GM21367 (cell line): Measurements from ENCODE around the gene FGF22.
"Not testable (repeated sequence)": the region's sequence is repeated elsewhere in the genome, so short reads cannot be mapped to it uniquely, and the experiment has no call there.

ENCODE experiments used
- ATAC-seq: cut with Tn5 transposase; IDR thresholded peaks from one replicate; pipeline ENCODE4 v1.9.1; 2021; ENCODE audit not compliant: unreplicated experiment

FGF22 gene

GRCh38 chr19:620166-620862, 19.4 kb upstream of the FGF22 start:
- ATAC-seq: no peak

DNA sequence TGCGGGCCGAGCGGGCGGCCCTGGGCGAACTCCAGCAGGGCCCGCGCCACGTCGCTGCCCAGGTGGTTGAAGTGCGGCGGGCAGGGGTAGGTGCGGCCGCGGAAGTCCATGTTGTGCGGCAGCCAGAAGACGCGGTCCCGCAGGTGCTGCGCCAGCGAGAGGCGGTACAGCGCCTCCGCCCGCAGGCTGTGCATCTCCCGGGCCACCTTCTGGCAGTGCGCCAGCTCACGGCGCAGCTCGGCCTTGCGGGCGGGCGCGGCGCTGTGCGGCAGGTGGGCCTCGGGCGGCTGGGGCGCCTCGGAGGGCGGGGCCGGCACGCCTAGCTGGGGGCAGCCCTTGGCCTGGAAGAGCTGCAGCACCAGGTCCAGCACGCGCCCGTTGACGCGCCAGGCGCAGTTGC, 18.5 kb upstream of the FGF22 start:
- ATAC-seq: not testable (repeated sequence)

- no peak for ATAC-seq
These were observed 17.9 kb upstream of the FGF22 start for GRCh38 chr19:621819-622218.

GRCh38 chr19:622666-623065, 17.0 kb upstream of the FGF22 start:
- ATAC-seq: no peak

GRCh38 chr19:623175-623916, 16.3 kb upstream of the FGF22 start:
- ATAC-seq: no peak

DNA sequence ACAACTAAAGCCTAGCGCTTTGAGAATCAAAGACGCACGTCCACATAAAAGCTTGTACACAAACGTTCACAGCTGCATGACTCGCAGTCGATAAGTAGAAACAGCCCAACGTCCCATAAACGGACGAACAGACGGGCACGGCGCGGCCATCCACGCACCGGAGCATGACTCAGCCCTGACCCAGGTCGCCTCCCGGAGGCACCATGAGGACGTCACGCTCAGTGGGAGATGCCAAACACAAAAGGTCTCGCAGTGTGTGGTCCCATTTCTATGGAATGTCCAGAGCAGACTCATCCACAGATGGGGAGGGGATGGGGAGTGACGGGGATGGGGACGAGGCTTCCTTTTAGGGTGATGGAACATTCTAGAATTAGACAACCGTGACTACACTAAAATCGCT, 15.7 kb upstream of the FGF22 start:
- ATAC-seq: no peak

DNA sequence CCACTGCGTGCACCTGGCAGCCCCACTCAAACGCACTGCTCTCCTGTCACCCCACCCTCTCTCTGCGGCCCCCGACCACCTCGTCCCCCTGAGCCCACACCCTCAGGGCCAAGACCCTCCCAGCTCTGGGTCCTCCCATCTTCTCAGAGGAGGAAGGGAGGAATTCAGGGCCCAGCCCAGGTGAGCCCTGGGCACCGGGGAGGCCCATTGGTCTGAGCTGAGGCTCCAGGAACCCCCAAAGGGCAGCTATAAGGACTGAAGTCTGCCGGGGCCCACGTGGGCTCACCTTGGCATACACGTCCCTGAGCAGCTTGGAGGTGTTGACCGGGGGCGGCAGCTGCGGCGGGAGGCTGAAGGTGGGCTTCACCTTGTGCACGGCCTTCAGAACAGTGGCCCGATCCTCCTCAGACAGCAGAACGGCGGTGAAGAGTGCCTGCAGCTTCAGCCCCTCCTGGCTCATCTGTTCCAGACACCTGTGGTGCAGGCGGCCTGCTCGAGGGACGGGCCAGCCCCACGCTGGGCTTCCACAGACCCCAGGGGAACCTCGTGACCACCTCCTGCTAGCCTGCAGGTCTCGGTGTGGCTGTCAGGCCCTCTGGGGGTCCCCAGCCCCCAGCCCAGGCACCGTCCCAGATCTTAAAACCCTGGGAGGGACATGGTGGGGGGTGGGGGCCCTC, 15.1 kb upstream of the FGF22 start:
- no peak for ATAC-seq

DNA sequence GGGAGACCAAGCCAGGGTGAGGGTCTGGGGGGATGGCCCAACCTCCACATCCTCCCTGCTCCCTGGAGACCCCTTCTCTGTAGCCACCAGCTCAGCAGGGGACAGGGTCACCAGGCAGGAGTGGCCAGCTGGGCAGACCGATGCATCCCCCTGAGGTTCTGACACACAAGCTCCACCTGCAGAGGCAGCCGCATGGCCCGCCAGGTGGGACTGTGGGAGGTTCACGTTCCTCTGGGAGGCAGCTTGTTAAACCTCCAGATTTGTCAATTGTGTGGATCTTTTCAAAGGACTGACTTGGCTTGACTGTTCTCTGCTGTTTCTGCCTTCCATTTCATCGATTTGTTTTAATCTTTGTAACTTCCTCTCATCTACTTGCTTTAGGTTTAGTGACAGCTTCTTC, 14.4 kb upstream of the FGF22 start:
- no peak for ATAC-seq

GRCh38 chr19:626566-626965, 13.1 kb upstream of the FGF22 start:
- not testable (repeated sequence) for ATAC-seq

- no peak for ATAC-seq
These were observed 11.5 kb upstream of the FGF22 start for GRCh38 chr19:628168-628567.

- not testable (repeated sequence) for ATAC-seq
These were observed 10.2 kb upstream of the FGF22 start for GRCh38 chr19:629515-629914.

DNA sequence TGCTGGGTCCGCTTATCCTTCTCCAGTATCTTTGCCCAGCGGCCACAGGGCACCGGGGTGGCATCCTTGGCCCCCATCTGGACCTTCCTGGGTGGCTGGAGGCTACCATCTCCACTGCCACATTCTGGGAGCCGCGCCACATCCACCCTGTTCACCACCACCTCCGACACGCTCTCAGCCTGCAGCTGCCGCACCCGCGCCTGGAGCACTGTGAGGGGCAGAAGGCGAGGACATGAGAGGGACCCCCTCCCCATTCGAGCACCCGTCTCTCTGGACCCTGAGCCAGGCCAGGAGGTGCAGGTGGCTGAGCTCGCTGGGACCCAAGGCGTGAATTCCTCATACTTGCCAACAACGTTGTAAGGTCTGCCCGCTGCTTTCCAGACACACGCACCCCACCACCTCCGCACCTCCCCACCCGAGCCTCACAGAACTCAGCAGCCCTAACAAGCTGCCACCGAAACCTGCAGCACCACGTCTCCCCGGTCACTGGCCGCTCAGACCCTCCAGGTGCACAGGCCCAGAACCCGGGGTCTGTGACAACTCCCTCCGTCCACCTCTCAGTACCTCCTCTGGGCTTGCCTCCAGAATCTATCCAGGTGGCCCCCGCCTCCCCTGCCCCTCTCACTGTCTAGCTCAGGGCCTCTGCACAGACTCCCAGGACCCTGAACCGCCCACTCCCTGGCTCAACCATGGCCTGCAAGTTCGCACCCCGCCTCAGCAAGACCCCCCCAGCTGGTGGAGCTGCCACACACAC, 9.5 kb upstream of the FGF22 start:
- ATAC-seq: no peak

DNA sequence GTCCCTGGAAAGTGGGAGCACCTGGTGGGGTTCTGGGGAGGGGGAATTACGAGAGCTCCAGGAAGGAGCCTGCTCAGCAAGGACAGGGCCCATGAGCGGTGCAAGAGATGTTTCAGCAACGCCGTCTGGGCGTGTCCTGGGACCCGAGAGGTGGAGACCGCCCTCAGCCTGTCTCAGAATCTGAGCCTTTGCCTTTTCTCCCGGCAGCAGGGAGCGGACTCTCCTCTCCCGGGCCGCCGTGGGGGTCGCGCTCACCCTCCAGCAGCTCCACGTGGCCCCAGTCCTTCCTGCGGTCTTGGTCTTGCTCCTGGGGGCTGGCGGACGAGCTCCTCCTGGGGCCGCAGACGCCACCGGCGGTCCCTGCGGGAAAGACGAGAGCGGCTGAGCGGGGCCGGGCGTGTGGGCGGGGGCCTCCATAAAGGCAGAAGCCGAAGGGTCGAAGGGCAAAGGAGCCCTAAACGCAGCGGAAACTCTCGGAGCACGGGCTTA, 7.1 kb upstream of the FGF22 start:
- ATAC-seq: peak; percentile 15

DNA sequence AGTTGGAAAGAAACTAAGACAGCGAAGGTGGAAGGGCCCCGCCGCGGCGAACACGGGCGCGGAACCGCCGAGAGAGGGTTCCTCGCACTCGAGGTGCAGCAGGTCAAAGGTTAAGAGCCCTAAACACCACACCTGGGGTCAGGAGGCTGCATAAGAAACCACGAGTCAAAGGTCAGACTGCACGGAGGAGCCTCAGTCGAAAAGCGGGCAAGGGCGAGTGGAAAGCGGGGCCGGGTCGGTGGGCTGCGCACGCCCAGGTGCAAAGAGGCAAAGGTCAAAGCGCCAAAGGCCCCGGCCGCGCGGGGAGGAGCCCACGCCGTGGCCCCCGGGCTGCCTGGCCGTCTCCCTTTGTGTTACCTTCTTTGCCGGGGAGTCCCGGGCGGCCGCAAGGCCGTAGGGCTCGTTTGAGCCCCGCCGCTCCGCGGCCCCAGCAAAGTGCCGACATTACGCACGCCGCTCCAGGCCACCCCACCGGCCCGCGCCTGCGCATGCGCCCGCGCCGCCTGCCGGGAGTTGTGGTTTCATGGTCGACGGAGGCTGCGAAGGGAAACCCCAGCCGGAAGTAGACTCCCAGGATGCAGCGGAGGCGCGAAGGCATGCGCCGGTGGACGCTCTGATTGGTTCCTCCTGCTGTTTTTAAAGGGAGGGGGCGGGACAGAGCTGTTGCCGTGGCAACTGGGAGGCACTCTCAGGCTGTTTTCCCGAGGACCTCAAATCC, 6.5 kb upstream of the FGF22 start, which contains the start of gene POLRMT:
Gene POLRMT (minus strand): TSS at position 470 of the 718 bp plus-strand sequence. CDS start 25 bp downstream, at position 445.
- peak; percentile 79 for ATAC-seq

GRCh38 chr19:633786-634639, 5.7 kb upstream of the FGF22 start:
- ATAC-seq: no peak

DNA sequence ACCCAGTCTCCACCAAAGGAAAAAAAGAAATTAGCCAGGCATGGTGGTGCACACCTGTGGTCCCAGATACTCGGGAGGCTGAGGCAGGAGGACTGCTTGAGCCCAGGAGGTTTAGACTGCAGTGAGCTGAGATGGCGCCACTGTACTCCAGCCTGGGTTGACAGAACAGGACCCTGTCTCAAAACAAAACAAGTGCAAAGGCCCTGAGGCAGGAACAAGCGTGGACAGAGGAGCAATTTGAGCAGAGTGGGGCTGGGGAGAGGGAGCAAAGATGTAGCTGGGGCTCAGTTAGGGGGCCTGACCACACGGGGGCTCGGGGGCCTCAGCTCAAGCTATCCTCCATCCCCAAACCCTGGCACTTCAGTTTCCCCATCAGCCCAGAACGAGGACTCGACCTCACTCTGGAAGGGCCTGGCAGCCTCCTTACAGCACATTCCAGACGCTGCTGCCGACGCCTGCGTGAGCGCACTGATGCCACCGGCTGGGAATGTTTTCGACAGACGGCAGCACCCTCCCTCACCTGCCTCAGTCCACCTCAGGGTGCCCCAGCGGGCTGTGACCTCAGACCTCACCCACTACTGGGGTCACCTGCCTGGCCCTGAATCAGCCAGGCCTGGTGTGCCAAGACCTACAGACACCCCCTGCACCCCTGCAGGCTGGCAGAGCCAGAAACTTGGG, 4.6 kb upstream of the FGF22 start:
- ATAC-seq: no peak

GRCh38 chr19:638906-639252, 800 bp upstream of the FGF22 start:
- no peak for ATAC-seq

DNA sequence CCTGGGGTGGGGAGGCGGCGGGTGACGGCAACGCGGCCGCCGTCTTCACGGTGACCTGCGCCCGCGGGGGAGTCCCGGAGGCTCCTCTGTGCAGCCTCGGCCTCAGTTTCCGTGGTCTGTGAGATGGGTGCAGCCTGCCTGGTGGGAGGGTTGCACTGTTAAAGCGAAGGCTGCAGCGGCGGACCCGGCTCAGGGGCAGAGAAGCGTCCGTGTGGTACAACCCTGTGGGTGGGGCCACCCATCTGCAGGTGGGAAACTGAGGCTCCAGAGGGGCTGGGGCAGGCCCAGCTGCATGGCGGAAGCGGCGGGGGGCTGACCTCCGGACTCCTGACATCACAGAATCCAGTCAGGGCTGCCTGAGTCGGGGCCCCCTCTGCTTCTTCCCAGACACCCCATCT, 481 bp downstream of the FGF22 start:
- ATAC-seq: no peak

GRCh38 chr19:640606-641189, 1.0 kb downstream of the FGF22 start:
- ATAC-seq: no peak
